HG03280 (cell line): Measurements from ENCODE around the gene OR8S1.
"Not testable (repeated sequence)": the region's sequence is repeated elsewhere in the genome, so short reads cannot be mapped to it uniquely, and the experiment has no call there.

ENCODE experiments used
- ATAC-seq: cut with Tn5 transposase; IDR thresholded peaks from one replicate; pipeline ENCODE4 v1.9.1; 2021; ENCODE audit warnings: mild to moderate bottlenecking, moderate library complexity; ENCODE audit not compliant: unreplicated experiment

OR8S1 gene

GRCh38 chr12:48525332-48525731 lies at the start of gene OR8S1:
Gene OR8S1, plus strand, starts transcription at chr12:48525632. Its CDS starts 0 bp downstream, at chr12:48525632.
- ATAC-seq, result no peak

- ATAC-seq, result no peak
These were observed 43.2 kb upstream of the OR8S1 start, which contains the start of gene C12orf54 for GRCh38 chr12:48482198-48482597. Gene C12orf54, plus strand, starts transcription at chr12:48482498. Its CDS starts 799 bp downstream, at chr12:48483297.

GRCh38 chr12:48482930-48483329 lies 42.5 kb upstream of the OR8S1 start:
- ATAC-seq, result no peak

- no peak for ATAC-seq
These were observed 39.2 kb upstream of the OR8S1 start for GRCh38 chr12:48486261-48486660.

- ATAC-seq, result no peak
These were observed 38.8 kb upstream of the OR8S1 start for GRCh38 chr12:48486679-48487078.

GRCh38 chr12:48489012-48489411 lies 36.4 kb upstream of the OR8S1 start:
- peak; percentile 92 for ATAC-seq

GRCh38 chr12:48489456-48489855 lies 36.0 kb upstream of the OR8S1 start:
- not testable (repeated sequence) for ATAC-seq

GRCh38 chr12:48500281-48500680 lies 25.2 kb upstream of the OR8S1 start:
- ATAC-seq, result not testable (repeated sequence)

- not testable (repeated sequence) for ATAC-seq
These were observed 18.6 kb upstream of the OR8S1 start for GRCh38 chr12:48506836-48507235.

- no peak for ATAC-seq
These were observed 16.4 kb upstream of the OR8S1 start for GRCh38 chr12:48508987-48509386.

- ATAC-seq, result no peak
These were observed 15.3 kb upstream of the OR8S1 start for GRCh38 chr12:48510111-48510510.

- ATAC-seq, result peak; percentile 62
These were observed 12.6 kb upstream of the OR8S1 start for GRCh38 chr12:48512855-48513254.

- ATAC-seq, result no peak
These were observed 10.7 kb upstream of the OR8S1 start for GRCh38 chr12:48514728-48515127.

- ATAC-seq, result not testable (repeated sequence)
These were observed 5.1 kb upstream of the OR8S1 start for GRCh38 chr12:48520381-48520780.

GRCh38 chr12:48527891-48528670 lies 2.6 kb downstream of the OR8S1 start:
- ATAC-seq, result no peak

GRCh38 chr12:48532601-48533000 lies 7.2 kb downstream of the OR8S1 start:
- ATAC-seq, result no peak

- no peak for ATAC-seq
These were observed 11.2 kb downstream of the OR8S1 start for GRCh38 chr12:48536602-48537001.

- no peak for ATAC-seq
These were observed 17.0 kb downstream of the OR8S1 start for GRCh38 chr12:48542300-48542928.

- no peak for ATAC-seq
These were observed 20.5 kb downstream of the OR8S1 start for GRCh38 chr12:48545833-48546469.

GRCh38 chr12:48547012-48547411 lies 21.6 kb downstream of the OR8S1 start:
- ATAC-seq, result not testable (repeated sequence)

GRCh38 chr12:48551636-48552035 lies 26.2 kb downstream of the OR8S1 start:
- ATAC-seq, result not testable (repeated sequence)
